Activated CD4-positive, alpha-beta T cell treated with anti-CD3 and anti-CD28 coated beads, Interleukin-2, Interleukin-4, amounts not matched to agents 100 ng/mL and 50 ng/mL, durations not matched to agents 16 hours and 8 hours (primary cell): ENCODE data around the gene ZNF385B.
"Not testable (repeated sequence)": the region's sequence is repeated elsewhere in the genome, so short reads cannot be mapped to it uniquely, and the experiment has no call there.

Experiments
- DNase-seq: peaks from one replicate; pipeline ENCODE4 v3.0.0-alpha.2; 2020; ENCODE audit warnings: low spot score

Gene ZNF385B

DNA sequence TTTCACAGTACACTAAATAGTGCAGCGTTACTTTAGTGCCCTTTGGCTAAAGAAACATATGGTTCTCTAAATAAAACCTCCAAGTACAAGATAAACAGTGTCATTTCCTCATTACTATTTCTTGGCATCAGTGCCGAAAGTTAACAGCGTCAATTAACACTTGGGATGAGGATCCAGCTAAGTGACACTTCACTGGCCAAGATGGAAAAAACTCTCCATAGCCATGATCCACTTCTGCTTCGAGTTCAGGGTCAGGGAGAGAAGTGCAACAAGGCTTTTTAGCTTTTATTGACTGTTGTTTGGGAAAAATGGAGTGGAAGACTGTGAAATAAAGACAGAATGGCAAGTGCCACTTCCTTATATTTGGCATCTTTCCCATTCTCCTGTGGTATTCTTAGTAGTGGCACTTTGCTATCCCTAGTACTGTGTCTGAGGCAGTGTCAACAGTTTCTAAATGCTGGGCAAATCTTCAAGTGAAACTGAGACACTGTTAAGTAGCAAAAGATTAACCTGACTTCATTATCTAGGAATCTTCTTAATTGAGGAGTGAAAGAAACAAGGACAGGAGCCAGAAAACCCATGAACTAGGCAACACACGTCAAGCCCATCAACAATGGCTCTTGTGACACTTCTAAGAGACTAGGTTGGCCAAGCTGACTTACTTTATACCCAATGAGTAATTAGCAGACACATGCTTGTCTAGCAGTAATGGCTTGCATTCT lies 374.2 kb downstream of the ZNF385B start:
- DNase-seq = no peak

DNA sequence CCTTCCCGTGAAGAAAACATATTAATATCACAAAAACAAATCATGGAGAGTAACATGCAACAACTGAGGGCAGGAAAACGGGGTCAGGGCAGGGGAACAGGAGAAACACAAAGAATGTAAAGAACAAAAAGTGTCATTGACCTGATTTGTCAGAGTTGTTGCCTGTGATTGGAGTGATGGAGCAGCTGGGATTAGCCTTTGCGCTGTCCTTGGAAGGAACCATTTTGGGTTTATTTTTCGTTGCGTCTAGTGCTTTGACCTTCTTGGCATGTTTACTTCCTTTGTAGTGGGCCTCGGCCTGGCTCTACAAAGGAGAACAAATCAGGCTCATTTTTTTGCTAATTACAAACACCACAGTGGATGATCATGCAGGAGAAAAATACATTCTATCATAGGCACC lies 378.3 kb downstream of the ZNF385B start:
- DNase-seq = no peak

DNA sequence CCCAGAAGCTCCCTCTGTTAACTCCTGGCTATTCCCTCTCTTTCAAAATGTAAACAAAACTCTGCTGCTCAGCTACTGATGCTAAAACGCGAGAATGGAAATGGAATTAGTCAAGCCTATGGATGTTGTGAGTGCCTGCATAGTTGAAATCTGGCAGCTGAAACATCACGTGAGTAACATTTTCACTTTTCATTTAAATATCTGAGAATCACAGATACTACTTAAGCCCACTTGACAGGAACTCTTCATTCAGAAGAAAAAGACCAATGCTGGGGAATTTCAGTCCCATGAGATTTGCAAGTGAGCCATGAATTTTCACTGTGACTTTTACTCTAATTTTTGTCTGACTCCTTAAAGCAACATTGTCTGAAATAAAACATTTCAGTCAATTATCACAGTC lies 381.5 kb downstream of the ZNF385B start:
- no peak for DNase-seq

DNA sequence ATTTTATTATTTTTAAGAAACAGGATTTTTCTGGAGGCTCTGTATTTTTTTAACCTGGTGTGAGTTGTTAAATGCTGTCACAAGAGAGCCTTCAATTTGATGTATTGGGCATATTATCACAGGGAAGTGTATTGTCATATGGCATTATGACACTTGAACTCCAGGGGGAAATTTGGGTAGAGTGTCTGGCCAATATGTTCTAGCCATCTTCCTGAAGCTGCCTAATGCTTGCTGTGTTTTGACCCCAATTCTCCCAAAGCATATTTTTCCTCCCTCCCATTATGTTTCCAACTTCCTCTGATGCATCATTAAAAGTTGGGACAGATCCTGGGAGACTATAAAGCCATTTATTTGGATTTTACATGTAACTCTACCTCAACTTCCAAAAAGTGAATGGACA lies 382.6 kb downstream of the ZNF385B start:
- no peak for DNase-seq

DNA sequence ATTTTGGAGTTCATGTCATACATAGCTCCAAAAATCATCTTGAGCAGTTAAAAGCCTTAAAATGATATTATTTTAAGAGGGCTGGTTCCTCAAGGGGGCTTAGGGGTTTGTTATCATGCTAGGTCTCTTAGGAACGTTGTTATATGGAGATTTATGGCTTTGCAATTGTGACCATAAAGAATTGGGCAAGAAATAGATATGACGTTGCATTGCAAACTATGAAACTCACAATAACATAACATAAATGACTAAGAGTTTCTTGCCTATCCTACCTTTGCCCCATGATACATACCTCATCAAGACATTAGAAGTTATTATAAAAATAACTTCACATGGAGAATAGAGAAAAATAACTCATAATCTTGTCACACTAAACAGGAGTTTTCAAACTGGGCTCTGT lies 390.4 kb downstream of the ZNF385B start:
- no peak for DNase-seq

GRCh38 chr2:179470089-179470488 lies 391.3 kb downstream of the ZNF385B start:
- DNase-seq = no peak

GRCh38 chr2:179467960-179468359 lies 393.5 kb downstream of the ZNF385B start:
- no peak for DNase-seq

GRCh38 chr2:179467111-179467510 lies 394.3 kb downstream of the ZNF385B start:
- DNase-seq = no peak

GRCh38 chr2:179461420-179461819 lies 400.0 kb downstream of the ZNF385B start:
- DNase-seq = no peak

GRCh38 chr2:179460181-179460929 lies 401.1 kb downstream of the ZNF385B start:
- DNase-seq = no peak

DNA sequence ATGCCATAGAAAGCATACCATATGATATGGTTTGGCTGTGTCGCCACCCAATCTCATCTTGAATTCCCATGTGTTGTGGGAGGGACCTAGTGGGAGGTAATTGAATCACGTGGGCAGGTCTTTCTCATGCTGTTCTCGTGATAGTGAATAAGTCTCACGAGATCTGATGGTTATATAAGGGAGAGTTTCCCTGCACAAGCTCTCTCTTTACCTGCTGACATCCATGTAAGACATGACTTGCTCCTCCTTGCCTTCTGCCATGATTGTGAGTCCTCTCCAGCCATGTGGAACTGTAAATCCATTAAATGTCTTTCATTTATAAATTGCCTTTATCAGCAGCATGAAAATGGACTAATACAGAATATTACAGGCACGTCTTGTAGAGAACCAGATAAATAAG lies 403.3 kb downstream of the ZNF385B start:
- DNase-seq = not testable (repeated sequence)

GRCh38 chr2:179455824-179456223 lies 405.6 kb downstream of the ZNF385B start:
- DNase-seq = no peak

- no peak for DNase-seq
Measured at GRCh38 chr2:179455172-179455524, 406.3 kb downstream of the ZNF385B start.

- DNase-seq = no peak
Measured at GRCh38 chr2:179454443-179455171, 406.8 kb downstream of the ZNF385B start.

DNA sequence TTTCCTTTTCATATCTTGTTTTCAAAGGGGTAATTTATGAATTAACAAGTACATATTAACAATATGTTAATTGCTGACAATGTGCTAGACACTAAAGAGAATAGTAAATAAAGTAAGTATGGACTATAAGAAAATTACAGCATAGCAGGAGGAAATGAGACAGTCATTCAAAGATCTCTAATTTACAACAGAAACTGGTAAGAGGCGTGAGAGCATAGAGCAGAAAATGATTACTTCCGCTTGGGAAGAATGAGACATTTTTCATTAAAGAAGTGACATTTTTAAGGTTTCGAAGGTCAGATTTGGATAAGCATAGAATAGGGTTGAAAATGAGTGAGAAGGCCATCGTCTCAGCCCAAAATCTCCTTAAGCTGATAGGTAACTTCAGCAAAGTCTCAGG lies 412.4 kb downstream of the ZNF385B start:
- DNase-seq = no peak

DNA sequence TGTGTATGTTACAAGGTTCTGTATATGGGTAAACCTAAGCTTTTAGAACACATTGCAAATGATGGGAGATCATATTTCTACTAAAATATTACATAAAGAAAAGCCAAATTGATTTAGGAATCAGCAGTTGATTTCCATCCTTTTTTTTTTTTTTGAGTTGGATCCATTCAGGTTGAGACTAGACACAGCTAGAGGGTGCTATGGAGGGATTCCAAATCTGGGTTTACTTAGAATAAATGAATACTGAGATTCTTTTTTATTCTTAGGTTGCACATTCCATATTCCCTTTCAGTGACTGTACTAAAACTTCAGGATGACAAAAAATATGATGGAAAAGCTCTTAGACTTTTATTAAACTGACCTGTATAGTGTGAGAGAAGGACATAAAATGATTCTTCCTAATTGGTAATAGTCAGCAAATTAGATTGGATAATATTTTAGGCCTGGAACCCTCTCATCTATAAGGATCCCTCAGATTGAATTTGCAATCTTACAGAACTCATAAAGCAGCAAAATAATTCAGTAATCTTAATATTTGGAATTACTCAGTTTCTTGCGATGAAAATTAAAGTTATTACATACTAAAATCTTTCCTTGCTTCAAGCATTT lies 413.5 kb downstream of the ZNF385B start:
- no peak for DNase-seq

- DNase-seq = no peak
Measured at GRCh38 chr2:179447421-179447820, 414.0 kb downstream of the ZNF385B start.

GRCh38 chr2:179446476-179447141 lies 414.8 kb downstream of the ZNF385B start:
- DNase-seq = no peak

- no peak for DNase-seq
Measured at GRCh38 chr2:179444056-179444455, 417.4 kb downstream of the ZNF385B start.

GRCh38 chr2:179443180-179443579 lies 418.2 kb downstream of the ZNF385B start:
- DNase-seq = no peak

DNA sequence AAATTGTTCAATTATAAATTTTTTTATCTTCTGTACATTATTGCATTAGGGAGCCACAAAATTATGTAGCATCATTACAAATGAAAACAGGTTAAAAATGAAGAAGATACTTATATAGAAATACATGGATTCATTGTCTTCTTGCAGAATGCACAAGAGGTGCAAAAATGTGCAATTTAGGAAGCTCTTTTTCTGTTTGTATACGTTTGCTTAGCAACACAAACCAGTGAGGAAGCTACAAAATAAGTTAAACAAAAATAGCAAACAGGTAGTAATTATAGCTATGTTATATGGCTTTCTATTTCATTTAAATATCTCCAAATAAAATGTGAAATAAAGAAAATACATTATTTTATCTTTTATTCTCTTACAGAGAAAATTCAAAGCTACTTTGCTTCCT lies 419.2 kb downstream of the ZNF385B start:
- no peak for DNase-seq

DNA sequence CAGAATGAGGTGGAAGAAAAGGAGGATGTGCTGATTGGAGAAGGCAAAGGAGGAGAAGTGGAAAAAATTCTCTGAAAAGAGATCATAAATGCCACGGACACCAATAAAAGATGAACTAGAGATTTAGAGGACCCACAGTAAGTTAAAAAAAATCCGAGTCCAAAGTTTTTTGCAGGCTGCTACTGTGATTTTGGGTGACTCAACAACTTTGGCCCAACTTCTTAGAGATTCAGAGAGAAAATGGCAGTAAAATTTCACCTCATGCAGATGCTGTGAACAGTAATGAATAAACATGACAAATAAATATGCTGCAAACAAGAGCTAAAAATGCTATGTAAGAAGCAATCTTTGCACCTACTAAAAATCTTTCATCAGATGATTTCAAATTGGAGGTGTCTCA lies 419.9 kb downstream of the ZNF385B start:
- DNase-seq = no peak
